DOHH2 (cell line): Measurements from ENCODE around the gene TRPM5.

ENCODE experiments used
- H3F3A ChIP-seq: fragments of 200-600 bp; sonication (generic), shearing (Covaris generic); 2 replicates; pipeline ENCODE4 v1.6.0; 2016; ENCODE audit warnings: antibody characterized with exemption, mild to moderate bottlenecking; ENCODE audit not compliant: control insufficient read depth, insufficient read depth
- H3K27ac ChIP-seq: fragments of 200-600 bp; sonication (generic); 2 replicates; pipeline ENCODE4 v1.5.1; 2014; ENCODE audit warnings: low read depth, mild to moderate bottlenecking, low read length, moderate library complexity
- H3K27me3 ChIP-seq: fragments of 200-600 bp; sonication (generic); 2 replicates; pipeline ENCODE4 v1.6.1; 2014; ENCODE audit warnings: mild to moderate bottlenecking, low read length, mixed read lengths; ENCODE audit not compliant: control insufficient read depth
- H3K36me3 ChIP-seq: fragments of 200-600 bp; sonication (generic); 2 replicates; pipeline ENCODE4 v1.6.1; 2014; ENCODE audit warnings: mild to moderate bottlenecking, low read length, moderate library complexity, mixed read lengths; ENCODE audit not compliant: control insufficient read depth
- H3K4me1 ChIP-seq: fragments of 200-600 bp; sonication (generic); 2 replicates; pipeline ENCODE4 v1.6.1; 2014; ENCODE audit warnings: mild to moderate bottlenecking, low read length, mixed read lengths; ENCODE audit not compliant: control insufficient read depth
- H3K4me2 ChIP-seq: fragments of 200-600 bp; sonication (generic); 2 replicates; pipeline ENCODE4 v1.6.0; 2014; ENCODE audit warnings: mild to moderate bottlenecking, low read length, moderate library complexity
- H3K4me3 ChIP-seq: fragments of 200-600 bp; sonication (generic); 2 replicates; pipeline ENCODE4 v1.5.1; 2014; ENCODE audit warnings: mild to moderate bottlenecking, low read length, mixed read lengths
- H3K79me2 ChIP-seq: fragments of 200-600 bp; sonication (generic); 2 replicates; pipeline ENCODE4 v1.6.1; 2014; ENCODE audit warnings: mild to moderate bottlenecking, low read length, mixed read lengths; ENCODE audit not compliant: control insufficient read depth
- H3K9me2 ChIP-seq: fragments of 200-600 bp; sonication (generic); replicated peaks from 2 replicates; pipeline ENCODE4 v1.6.1; 2014; ENCODE audit warnings: mild to moderate bottlenecking, low read length, mixed read lengths; ENCODE audit not compliant: control insufficient read depth
- H3K9me3 ChIP-seq: fragments of 200-600 bp; sonication (generic); 2 replicates; pipeline ENCODE4 v1.6.1; 2014; ENCODE audit warnings: antibody characterized with exemption, low read length, mixed read lengths; ENCODE audit not compliant: control insufficient read depth, insufficient read depth
- H4K20me1 ChIP-seq: fragments of 200-600 bp; sonication (generic); 2 replicates; pipeline ENCODE4 v1.6.0; 2014; ENCODE audit warnings: low read depth, mild to moderate bottlenecking, antibody characterized with exemption, low read length, moderate library complexity; ENCODE audit not compliant: control insufficient read depth, insufficient read depth
- EZH2phosphoT487 ChIP-seq: fragments of 200-600 bp; sonication (generic); IDR thresholded peaks from 2 replicates; pipeline ENCODE4 v1.6.1; 2017; ENCODE audit warnings: borderline replicate concordance, mild to moderate bottlenecking, antibody characterized with exemption, low read length, moderate library complexity, mixed read lengths
- TF ChIP-seq, protein P1 (sequence below): fragments of 200-600 bp; sonication (generic); IDR thresholded peaks from one replicate; pipeline ENCODE4 v1.5.1; 2014; ENCODE audit warnings: antibody characterized with exemption, mild to moderate bottlenecking, low read depth, low read length; ENCODE audit not compliant: poor library complexity, severe bottlenecking

TRPM5 gene

GRCh38 chr11:2459796-2460531, 15.7 kb upstream of the TRPM5 start:
- no peaks in the 10 kb centered on the region for H3K9me2 ChIP-seq
- TF ChIP-seq, protein P1, sequence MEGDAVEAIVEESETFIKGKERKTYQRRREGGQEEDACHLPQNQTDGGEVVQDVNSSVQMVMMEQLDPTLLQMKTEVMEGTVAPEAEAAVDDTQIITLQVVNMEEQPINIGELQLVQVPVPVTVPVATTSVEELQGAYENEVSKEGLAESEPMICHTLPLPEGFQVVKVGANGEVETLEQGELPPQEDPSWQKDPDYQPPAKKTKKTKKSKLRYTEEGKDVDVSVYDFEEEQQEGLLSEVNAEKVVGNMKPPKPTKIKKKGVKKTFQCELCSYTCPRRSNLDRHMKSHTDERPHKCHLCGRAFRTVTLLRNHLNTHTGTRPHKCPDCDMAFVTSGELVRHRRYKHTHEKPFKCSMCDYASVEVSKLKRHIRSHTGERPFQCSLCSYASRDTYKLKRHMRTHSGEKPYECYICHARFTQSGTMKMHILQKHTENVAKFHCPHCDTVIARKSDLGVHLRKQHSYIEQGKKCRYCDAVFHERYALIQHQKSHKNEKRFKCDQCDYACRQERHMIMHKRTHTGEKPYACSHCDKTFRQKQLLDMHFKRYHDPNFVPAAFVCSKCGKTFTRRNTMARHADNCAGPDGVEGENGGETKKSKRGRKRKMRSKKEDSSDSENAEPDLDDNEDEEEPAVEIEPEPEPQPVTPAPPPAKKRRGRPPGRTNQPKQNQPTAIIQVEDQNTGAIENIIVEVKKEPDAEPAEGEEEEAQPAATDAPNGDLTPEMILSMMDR: no peak
- no peak for TF ChIP-seq EZH2phosphoT487
- no peaks in the 10 kb centered on the region for H3K9me3 ChIP-seq
- no peak overlapping the region for H3K27ac ChIP-seq
- H3F3A ChIP-seq: no peaks in the 10 kb centered on the region
- H4K20me1 ChIP-seq: no peaks in the 10 kb centered on the region
- H3K36me3 ChIP-seq: no peaks in the 10 kb centered on the region
- H3K4me2 ChIP-seq: no peak overlapping the region
- H3K27me3 ChIP-seq: no peaks in the 10 kb centered on the region
- no peaks in the 10 kb centered on the region for H3K79me2 ChIP-seq
- no peaks in the 10 kb centered on the region for H3K4me1 ChIP-seq
- H3K4me3 ChIP-seq: no peak overlapping the region

DNA sequence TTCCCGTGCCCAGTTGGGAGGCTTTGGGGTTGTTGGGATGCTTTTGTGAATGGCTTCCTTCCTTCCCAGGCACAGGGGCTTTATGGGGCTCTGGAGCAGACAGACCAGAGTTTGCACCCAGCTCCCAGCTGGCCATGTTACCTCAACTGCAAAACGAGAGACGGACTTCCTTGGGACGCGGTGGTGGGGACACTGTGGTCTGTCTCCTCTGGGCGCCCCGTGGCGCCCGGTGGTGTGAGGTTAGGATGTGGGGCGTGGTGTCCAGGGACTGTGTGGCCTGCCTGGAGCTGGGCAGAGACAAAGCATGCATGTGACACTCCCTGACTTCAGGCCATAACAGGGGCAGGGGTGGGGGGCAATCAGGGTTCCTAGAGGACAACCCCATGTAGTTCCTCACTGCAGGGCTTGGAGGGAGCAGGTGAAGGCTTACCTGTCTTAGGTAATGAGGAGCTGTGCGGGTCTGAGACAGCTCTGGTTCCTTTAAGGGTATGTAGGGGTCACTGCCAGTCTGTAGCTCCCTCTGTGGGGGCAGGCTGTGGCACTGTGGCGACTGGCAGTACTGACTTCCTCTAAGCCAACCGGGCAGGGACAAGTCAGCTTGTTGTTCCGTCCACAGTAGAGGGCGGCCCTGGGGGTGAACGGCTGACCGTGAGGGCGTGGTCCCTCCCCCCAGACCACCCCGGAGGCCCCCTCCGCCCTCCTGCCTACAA, 14.9 kb upstream of the TRPM5 start:
- Histone ChIP-seq H3K79me2 (no peaks in the 10 kb centered on the region), H3K4me1 (no peaks in the 10 kb centered on the region), H3K27ac (no peak overlapping the region), H3K9me3 (no peaks in the 10 kb centered on the region), H3K4me3 (no peak overlapping the region), H3K4me2 (no peak overlapping the region), H3K27me3 (no peaks in the 10 kb centered on the region), H3F3A (no peaks in the 10 kb centered on the region), H4K20me1 (no peaks in the 10 kb centered on the region), H3K9me2 (no peaks in the 10 kb centered on the region), H3K36me3 (no peaks in the 10 kb centered on the region)
- TF ChIP-seq, protein P1: no peak
- no peak for TF ChIP-seq EZH2phosphoT487

DNA sequence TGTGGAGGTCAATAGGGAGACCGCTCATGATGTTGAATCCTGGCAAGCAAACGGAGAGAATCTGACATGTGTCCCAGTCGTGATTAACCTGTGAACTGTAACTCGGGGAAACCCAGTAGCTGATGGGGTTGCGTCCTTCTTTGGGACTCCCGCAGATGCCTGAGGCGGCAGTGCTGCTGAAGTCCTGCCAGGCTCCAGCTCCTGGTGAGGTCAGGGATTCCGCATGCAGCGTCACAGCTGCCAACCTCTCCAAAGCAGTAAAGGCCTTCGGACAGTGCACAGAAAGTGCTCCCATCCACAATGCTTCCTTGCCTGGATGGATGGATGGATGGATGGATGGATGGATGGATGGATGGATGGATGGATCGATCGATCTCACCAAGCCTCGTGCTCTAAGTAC, 14.0 kb upstream of the TRPM5 start:
- Histone ChIP-seq H3K27me3 (no peaks in the 10 kb centered on the region), H3K4me2 (no peak overlapping the region), H3K9me3 (no peaks in the 10 kb centered on the region), H3K4me3 (no peak overlapping the region), H3K4me1 (no peaks in the 10 kb centered on the region), H3F3A (no peaks in the 10 kb centered on the region), H3K27ac (no peak overlapping the region), H3K36me3 (no peaks in the 10 kb centered on the region), H3K79me2 (no peaks in the 10 kb centered on the region), H4K20me1 (no peaks in the 10 kb centered on the region), H3K9me2 (no peaks in the 10 kb centered on the region)
- no peak for TF ChIP-seq EZH2phosphoT487
- TF ChIP-seq, protein P1: no peak
